ENCODE measurements around the gene PLSCR1.

The PLSCR1 gene

DNA sequence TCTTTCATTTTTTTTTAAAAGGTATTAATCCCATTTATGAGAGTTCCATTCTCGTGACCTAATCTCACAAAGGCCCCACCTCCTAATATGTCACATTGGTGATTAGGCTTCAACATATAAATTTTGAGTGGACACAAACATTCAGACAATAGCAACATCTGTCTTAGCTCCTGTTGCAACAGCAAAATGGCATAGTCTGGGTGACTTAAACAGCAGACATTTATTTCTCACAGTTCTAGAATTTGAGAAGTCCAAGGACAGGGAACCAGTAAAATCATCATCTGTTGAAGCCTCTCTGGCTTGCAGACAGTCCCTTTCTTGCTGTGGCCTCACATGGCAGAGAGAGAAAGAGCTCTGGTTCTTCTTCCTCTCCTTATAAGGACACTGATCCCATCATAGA, 71.8 kb downstream of the PLSCR1 start:
- DNase-seq (ENCODE audit: low spot score), result no peak

DNA sequence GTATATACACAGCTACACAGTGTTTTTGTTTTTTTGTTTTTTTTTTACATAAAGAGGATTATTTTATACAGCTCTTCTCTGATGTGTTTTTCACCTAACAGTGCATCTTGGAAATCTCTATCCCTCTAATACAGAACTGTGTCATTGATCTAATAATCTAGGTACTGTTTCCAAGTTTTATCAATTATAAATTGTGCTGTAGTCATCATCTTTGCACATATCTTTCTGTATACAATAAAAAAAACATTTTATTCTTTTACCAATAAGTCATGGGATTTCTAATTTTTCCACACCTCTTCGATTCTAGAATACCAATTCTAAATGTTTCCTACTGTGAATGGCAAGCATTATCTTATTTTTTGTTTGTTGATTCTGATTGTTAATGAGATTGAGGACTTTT, 73.4 kb downstream of the PLSCR1 start:
- no peak for DNase-seq (ENCODE audit: low spot score)

DNA sequence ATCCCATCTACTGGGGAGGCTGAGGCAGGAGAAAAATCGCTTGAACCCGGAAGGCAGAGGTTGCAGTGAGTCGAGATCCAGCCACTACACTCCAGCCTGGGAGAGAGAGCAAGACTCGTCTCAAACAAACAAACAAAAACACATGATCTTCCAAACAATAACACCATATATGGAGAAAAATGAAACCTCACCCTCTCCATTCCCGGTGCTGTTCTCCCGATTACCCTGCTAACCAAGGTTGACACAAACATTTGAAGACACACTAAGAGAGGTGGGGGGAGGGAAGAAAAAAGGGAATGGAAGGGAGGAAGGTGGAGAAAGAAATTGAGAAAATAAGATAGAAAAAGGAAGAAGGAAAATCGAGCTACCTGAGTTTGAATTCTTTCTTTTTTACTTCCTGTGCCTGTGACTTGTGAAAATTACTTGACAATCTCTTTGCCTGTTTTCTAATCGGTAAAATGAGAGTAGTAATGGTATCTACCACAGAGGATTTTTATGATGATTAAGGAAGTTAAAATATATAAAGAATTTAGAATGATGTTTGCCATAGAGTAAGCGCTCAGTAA, 73.9 kb downstream of the PLSCR1 start:
- no peak for DNase-seq (ENCODE audit: low spot score)

DNA sequence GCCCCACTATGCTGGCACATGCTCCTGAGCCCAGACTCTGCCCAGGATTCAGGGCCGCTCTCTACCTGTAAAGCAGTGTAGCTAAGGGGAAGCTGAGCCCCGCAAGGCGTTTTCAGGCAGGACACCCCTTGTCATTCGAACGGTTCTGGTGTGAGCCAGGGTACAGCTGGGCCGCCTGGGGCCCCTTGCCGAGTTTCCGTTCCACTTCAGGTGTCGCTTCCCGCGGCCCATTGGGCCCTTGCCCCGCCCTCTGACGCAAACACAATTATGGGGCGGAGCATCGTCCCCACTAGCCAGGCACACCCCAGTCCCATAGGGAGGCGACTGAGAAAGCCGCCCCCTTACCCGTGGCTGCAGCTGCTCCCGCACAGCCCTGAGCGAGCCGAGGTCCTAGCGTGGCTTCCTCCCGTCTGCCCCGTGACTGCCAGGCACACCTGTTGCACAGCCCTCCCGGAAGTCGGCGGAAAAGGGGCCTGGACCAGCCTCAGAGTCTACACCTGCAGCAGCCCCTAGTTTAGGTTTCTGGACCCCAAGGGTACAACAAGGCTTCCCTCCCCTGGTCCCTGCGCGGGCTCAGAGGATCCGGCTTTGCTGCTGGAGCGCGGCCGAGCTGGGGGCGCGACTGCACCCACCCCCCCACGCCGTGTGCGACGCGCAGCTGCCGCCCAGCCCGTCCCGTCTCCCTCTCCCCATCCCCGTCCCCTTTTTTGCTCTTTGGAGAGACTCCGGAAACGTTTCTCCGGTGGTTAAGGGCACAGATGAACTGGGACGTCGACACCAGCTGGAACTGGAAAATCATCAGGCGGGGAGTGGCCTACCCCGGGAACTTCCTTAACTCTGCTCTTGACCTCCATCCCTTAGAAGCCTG, 75.0 kb downstream of the PLSCR1 start, which contains the start of gene PLSCR2:
TSS of gene PLSCR2 (minus strand) at position 412 of the 868 bp plus-strand sequence. CDS start 9,657 bp downstream, outside the sequence.
- DNase-seq (ENCODE audit: low spot score), result no peak

- no peak for DNase-seq (ENCODE audit: low spot score)
These were observed 75.7 kb downstream of the PLSCR1 start for GRCh38 chr3:146468671-146469149.

GRCh38 chr3:146468234-146468633, 76.2 kb downstream of the PLSCR1 start:
- DNase-seq (ENCODE audit: low spot score), result no peak

DNA sequence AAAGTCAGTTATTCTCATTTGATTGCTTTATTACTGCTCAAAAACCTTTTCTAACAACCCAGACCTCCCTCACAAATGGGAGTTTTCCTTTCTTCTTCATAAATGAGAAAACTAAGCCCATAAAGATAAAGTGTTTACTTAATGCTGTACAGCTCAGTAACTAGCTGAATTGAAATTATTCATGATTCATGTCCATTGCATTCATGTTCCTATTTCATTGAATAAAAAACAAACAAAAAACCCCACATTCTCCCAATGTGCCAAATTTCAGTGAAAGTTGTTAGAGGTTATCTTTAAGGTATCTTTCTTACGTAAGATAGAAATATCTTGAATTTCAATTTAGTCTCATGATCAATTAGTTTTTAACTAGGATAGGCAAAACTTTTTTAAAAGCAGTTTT, 77.8 kb downstream of the PLSCR1 start:
- no peak for DNase-seq (ENCODE audit: low spot score)

GRCh38 chr3:146465693-146466465, 78.5 kb downstream of the PLSCR1 start:
- DNase-seq (ENCODE audit: low spot score), result no peak
